T1000 (cell line): ENCODE results near the gene VGLL2.

Experiments used
- DNase-seq: peaks from one replicate; lab custom pipeline; 2025; ENCODE audit warnings: mixed read lengths; lab: John Stamatoyannopoulos, UW

The VGLL2 gene

GRCh38 chr6:117269638-117270054 lies 4.3 kb downstream of the VGLL2 start:
- DNase-seq, result no peak

- DNase-seq, result no peak
These were observed 4.9 kb downstream of the VGLL2 start for GRCh38 chr6:117270055-117270842.

GRCh38 chr6:117270843-117271507 lies 5.6 kb downstream of the VGLL2 start:
- no peak for DNase-seq

DNA sequence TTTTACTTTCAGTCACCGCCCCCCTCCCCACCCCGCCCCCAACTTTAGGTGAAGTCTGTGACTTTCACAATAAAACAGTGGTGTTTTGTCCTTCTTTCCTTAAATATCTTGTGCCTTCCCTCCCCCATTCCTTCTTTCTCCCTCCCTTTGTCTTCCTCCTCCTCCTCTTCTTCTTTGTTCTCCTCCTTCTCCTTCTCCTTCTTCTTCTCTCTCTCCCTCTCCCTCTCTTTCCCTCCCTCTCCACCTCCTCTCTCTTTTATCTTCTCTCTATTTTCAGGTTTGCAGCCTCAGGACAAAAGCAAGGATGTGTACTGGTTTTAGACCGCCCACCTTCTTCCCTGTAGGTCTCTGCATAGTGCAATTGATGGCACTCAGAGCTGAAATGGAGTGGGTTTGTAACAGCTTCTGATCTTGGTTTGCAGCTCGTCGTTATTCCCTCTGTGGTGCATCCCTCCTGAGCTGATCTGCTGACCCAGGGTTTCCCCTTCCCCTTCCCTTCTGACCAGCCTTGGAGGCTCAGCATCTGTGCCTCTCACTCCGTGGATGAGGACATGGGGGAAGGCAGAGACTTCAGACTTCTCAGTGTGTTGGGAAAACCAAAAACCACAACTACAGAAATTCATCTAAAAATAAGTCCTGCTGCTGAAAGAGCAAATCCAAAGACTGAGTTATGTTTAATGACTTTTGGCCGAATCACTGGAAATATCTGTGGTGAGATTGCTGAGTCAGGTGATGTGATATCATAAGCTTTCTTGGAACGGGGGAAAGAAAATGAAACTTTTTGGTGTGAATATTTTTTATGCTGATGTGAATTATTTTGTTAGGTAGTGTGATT lies 6.9 kb downstream of the VGLL2 start:
- DNase-seq, result no peak

GRCh38 chr6:117272891-117273290 lies 7.5 kb downstream of the VGLL2 start:
- DNase-seq, result no peak

DNA sequence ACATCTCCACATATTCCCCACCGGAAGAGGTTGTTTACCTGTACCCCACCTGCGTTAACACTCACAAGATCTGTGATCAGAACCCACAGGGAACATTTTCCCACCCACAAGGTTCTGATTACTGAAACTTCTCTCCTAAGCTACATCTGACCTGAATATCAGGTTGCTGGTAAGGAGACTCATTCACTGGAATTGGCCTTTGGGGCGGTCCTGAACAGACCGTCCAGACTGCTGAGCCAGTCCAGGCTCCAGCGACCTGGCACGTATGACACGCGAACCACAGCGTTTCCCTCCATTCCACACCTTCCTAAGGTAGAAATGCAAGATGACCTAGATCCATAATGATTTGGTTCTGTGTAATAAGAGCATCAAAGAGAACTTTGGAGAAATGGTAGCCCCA lies 9.8 kb downstream of the VGLL2 start:
- DNase-seq, result no peak

DNA sequence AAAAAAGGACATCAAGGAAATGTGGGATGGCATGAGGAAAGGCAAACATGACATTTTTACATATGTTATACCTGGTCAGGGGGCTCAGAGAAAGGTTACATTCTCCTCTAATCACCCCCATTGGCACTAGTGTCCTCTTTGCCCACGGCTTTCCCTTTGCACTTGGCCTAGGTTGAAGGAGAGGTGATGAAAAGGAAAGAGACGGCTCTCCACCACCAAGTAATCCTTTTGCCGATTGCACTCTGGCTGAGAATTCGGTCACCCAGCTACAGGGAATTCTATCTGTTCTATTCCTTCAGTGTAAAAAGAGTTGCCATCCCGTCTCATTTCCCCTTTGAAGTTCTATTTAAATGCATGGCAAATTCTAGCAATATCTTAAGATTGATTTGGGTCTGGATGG lies 10.4 kb downstream of the VGLL2 start:
- no peak for DNase-seq

DNA sequence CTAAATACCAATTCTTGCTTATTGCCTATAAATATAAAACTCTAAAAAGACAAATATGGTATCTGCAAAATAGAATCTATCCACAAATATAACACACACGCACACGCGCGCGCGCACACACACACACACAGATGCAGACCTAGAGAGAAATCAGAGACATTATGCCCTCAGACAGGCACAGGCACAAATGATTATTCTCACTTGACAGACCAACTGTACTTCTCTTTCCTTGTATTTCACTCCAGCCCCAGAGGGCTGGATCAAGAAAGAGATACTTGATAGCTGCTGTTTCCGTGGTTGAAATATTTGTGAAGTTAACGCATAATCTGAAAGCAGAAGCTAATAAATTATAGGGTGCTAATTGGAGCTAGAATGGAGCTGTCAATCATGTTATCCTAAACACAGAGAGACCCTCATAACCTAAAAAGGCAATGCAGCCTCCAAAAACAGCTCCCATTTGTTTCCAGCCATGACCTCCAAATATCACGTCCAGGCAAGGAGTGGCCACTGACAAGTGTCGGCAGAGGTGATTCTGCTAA lies 11.5 kb downstream of the VGLL2 start:
- no peak for DNase-seq

GRCh38 chr6:117280922-117281321 lies 15.6 kb downstream of the VGLL2 start:
- DNase-seq, result no peak

DNA sequence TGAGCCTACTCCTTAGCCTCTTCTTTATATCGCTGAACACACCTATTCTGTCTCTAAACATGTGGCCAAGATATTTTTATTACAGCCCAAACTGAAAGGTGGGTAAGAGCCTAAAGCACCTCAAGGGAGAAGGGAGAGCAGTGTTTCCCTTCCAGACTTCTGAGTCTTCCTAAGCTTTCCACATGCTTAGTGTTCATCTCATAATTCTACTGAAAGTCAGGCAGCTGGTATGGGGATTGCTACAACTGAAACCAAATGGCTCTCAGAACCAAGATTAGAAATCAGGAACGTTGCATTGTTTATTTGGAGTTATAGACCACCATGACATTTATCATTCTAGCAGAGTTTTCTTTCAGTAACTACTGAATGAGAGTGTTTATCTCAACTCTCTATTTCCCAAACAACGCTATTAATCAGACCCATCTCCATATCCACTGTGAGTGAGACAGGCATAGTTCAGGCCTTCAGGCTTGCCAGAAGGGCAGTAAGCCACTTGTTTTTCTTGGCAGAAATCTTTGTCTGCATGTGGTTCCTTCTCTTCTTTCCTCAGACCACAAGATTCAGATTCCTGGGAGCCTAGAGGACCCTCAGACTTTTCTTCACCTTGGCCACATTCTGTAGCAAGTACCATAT lies 22.8 kb downstream of the VGLL2 start:
- no peak for DNase-seq

DNA sequence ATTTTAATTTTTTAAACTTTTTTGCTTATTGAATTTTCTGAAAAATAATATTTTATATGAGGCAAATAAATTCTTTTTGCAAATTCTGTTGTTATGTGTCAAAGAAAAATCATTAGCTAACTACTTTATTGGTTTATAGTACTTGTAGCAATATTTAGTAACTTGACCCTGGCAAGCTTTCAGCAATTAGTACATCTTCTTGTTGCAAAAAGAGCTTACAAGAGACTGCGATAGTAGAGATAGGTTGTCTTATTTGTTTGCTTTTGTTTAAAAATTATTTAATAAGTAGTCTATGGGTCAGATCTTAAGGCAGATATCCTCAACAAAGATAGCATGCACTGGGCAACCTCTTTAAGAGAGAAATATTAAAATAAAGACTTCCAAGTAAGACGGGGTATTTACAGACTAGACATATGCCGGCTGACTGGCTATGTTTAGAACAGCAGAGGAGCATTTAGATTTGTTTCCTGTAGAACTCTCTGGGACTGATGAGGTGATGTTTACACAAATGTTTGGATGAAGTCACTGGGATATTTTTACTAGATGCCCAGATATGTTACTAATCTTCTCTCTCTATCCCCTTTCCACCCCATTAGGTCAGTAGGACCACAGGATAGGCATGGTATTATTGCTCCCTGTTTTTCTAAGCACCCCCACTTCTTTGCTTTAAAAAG lies 25.0 kb downstream of the VGLL2 start:
- no peak for DNase-seq

GRCh38 chr6:117298941-117299340 lies 33.6 kb downstream of the VGLL2 start:
- no peak for DNase-seq

DNA sequence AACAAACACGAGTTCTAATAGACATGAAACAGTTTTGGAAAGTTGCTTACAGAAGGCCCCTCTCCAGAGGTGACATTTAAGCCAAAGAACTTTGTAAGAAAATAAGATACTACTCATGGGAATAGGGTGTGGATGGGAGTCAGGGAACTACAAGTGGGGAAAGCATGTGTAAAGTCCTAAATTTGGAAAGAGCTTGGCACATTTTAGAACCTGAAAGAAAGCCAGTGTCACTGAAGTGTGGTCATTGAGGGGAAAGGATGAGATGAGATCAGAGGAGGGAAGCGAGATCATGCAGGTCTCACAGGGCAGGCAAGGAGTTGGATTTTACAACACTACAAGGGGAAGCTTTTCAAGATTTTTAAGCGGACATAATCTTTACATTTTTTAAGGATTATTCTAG lies 38.0 kb downstream of the VGLL2 start:
- DNase-seq, result no peak

DNA sequence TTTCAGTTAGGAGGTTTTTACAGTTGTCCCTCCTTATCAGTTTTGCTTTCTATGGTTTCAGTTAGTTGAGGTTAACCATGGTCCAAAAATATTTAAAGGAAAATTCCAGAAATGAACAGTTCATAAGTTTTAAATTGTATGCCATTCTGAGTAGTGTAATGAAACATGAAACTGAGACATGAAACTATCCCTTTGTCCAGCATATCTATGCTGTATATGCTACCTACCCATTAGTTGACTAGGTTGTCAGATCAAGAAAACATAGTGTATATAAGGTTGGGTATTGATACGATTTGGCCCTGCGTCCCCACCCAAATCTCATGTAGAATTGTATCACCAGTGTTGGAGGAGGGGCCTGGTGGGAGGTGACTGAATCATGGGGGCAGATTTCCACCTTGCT lies 39.1 kb downstream of the VGLL2 start:
- DNase-seq, result no peak

GRCh38 chr6:117306227-117306790 lies 41.0 kb downstream of the VGLL2 start:
- no peak for DNase-seq

GRCh38 chr6:117307655-117308054 lies 42.3 kb downstream of the VGLL2 start:
- no peak for DNase-seq

GRCh38 chr6:117309069-117309468 lies 43.7 kb downstream of the VGLL2 start:
- DNase-seq, result no peak

DNA sequence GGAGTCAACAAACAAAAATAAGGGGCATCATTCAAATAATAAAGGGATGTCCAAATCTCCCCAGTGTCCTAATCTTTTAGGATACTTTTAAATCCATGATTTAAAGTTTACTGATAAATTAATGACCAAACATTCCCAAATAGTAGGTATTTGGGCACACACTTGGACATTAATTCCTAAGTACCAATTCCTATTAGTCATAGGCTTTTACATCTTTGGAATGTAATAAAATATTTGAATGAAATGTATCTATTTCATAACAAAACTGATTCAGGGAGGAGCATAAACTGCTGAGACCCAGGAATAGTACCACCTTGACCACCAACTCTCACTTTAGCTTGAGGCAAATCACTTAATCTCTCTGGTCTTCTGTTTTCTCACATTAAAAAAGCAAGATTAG lies 44.3 kb downstream of the VGLL2 start:
- DNase-seq, result no peak

DNA sequence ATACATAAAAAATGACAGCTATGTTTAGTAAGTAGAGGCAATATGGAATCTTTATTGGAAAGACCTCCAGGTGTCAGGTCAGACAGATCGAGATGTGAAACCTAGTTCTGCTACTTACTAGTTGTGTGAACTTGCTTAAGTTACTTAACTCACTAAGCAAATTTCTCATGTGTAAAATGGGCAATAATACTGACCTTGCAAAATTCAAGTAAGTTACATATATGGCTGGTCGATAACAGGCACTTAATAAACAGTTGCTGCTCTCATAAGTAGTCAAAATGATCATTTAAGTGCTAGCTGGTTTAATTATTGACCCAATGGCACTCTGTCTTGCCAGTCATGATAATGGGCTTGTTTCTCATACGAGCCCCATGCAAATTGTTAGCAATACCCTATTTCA lies 46.0 kb downstream of the VGLL2 start:
- no peak for DNase-seq

DNA sequence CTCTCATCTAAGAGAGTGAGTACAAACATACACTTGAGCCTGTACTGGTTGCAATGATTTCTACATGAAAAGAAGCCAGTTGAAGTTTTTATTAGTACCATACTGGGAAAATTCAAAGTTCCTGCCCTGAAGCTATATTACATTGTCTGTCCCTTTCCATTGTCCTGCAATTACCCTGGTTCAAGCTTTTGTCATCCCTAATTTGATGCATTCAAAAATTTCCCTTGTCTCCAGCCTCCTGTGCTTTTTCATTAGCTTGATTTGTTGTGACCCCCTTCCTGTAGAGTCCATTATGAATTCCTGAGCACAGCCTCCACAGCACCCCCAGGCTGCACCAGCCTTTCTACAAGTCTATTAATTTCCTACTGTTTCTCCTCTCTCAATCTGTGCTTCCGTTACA lies 46.4 kb downstream of the VGLL2 start:
- DNase-seq, result no peak

DNA sequence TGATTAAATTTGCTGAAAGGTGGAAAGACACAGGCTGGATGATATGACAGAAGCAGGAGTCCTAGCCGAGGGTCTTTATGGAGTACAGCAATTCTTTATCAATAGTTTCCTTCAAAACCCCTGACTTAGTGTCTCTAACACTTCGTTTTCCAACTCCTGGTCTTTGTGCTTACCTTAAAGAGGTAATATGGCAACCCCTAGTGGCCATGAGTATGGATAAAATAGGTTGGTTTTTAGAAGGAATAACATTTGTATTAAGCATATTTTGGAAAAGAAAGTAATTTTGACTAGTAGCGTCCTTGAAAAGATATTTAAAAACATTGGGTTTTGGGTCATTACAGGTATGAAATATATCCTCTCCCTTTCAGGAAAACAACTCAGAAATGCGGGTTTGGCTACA lies 51.9 kb downstream of the VGLL2 start:
- no peak for DNase-seq
